CD4-positive, alpha-beta T cell (primary cell): ENCODE data around the gene FBXO45. TPM values are rescaled to one million over a fixed set of nuclear protein-coding genes. Genes with fewer than 3 reads are reported as not detected.
"Not testable (repeated sequence)": the region's sequence is repeated elsewhere in the genome, so short reads cannot be mapped to it uniquely, and the experiment has no call there.

Experiments
- ATAC-seq: fragments of 200-7000 bp; cut with Tn5 transposase; one replicate; pipeline ENCODE4 v1.10.0; 2022; ENCODE audit warnings: mild to moderate bottlenecking; ENCODE audit not compliant: poor library complexity
- CTCF ChIA-PET: fragments of 350-600 bp; sonication (Branson Sonifier 250); formaldehyde crosslinking; loops from one replicate; lab custom pipeline; 2021; ENCODE audit warnings: antibody characterized with exemption, inconsistent platforms; lab: Charles Lee
- POLR2A ChIA-PET: fragments of 350-600 bp; sonication (Branson Sonifier 250); formaldehyde crosslinking; loops from one replicate; lab custom pipeline; 2021; ENCODE audit warnings: antibody characterized with exemption, inconsistent platforms; lab: Charles Lee
- DNase-seq, 14 experiments: peaks; one replicate each; pipeline ENCODE4 v3.0.0-alpha.2; 2013 to 2020; ENCODE audit warnings: mixed read lengths in 2 of 14
- H3K27ac ChIP-seq, 2 donors: one replicate each; pipeline versions ENCODE4 v1.5.1 to v1.7.0; 2013; ENCODE audit warnings: low read length in 2 of 2, low read depth in 1 of 2, mild to moderate bottlenecking in 1 of 2
- H3K27me3 ChIP-seq, 2 experiments: 1 replicate in 1 of 2; 2 replicates in 1 of 2; pipeline versions ENCODE4 v1.6.1 to v1.7.0; 2013; ENCODE audit warnings: low read length in 2 of 2, control low read depth in 1 of 2, mild to moderate bottlenecking in 1 of 2, moderate library complexity in 1 of 2; ENCODE audit not compliant: insufficient read depth in 2 of 2, control insufficient read depth in 1 of 2
- H3K36me3 ChIP-seq: one replicate; pipeline ENCODE4 v1.6.1; 2013; ENCODE audit warnings: low read length, control low read depth; ENCODE audit not compliant: insufficient read depth
- H3K4me1 ChIP-seq: one replicate; pipeline ENCODE4 v1.6.1; 2013; ENCODE audit warnings: low read length, control low read depth; ENCODE audit not compliant: insufficient read depth
- H3K4me3 ChIP-seq: one replicate; pipeline ENCODE4 v1.5.1; 2013; ENCODE audit warnings: mild to moderate bottlenecking, low read length, moderate library complexity
- H3K9me3 ChIP-seq, 2 experiments: 1 replicate in 1 of 2; 2 replicates in 1 of 2; pipeline versions ENCODE4 v1.6.1 to v1.7.0; 2013; ENCODE audit warnings: low read length in 2 of 2, mild to moderate bottlenecking in 2 of 2, control low read depth in 1 of 2, moderate library complexity in 1 of 2; ENCODE audit not compliant: control insufficient read depth in 1 of 2, insufficient read depth in 1 of 2
- H3K27ac Mint-ChIP-seq: one replicate; pipeline ENCODE4 v1.8.0; 2020; ENCODE audit warnings: mixed read lengths
- H3K27me3 Mint-ChIP-seq: one replicate; pipeline ENCODE4 v1.8.0; 2021; ENCODE audit warnings: mixed read lengths
- H3K36me3 Mint-ChIP-seq: one replicate; pipeline ENCODE4 v1.8.0; 2021; ENCODE audit warnings: low read depth, mixed read lengths
- H3K4me1 Mint-ChIP-seq: one replicate; pipeline ENCODE4 v1.8.0; 2021; ENCODE audit warnings: low read depth, mixed read lengths
- H3K4me3 Mint-ChIP-seq: one replicate; pipeline ENCODE4 v1.8.0; 2020; ENCODE audit warnings: mild to moderate bottlenecking, mixed read lengths
- H3K9me3 Mint-ChIP-seq: one replicate; pipeline ENCODE4 v1.8.0; 2020; ENCODE audit warnings: mixed read lengths
- CTCF ChIP-seq: fragments of 200-600 bp; IDR thresholded peaks from one replicate; pipeline ENCODE4 v1.8.0; 2022; ENCODE audit warnings: antibody characterized with exemption, mild to moderate bottlenecking
- intact Hi-C, 2 experiments: fragments of 100-400 bp; cut with DNase I in 1 of 2; cut with micrococcal nuclease in 1 of 2; formaldehyde crosslinking; loops; one replicate each; pipeline versions ENCODE4 v1.15.1 to v1.9.0; 2023 to 2025; cut with DNase I, micrococcal nuclease
- total RNA-seq, 174 experiments: library from RNA in 2 of 174; stranded (reverse) in 2 of 174; gene quantifications; one replicate each; pipeline ENCODE4 v1.2.3 and lab custom pipeline; 2021 to 2026

Gene FBXO45
- total RNA-seq, 2 experiments from 2014 or later = 5.4 to 6.0 TPM

GRCh38 chr3:196617256-196617655, 48.8 kb downstream of the FBXO45 start:
- ChIA-PET POLR2A (interaction anchor here (1.1 kb wide), 1 partner anchor 15 kb away, joined by 9 read pairs; no protein-coding TSS in a partner anchor), CTCF (interaction anchor here (0.9 to 1.2 kb wide), 3 partner anchors 8 to 67 kb away, joined by 3 to 4 read pairs (median 4); no protein-coding TSS in a partner anchor)
- H3K4me3 ChIP-seq = no peak overlapping the region
- no peaks in the 10 kb centered on the region for H3K9me3 ChIP-seq
- no peaks in the 10 kb centered on the region for H3K36me3 Mint-ChIP-seq
- no peak for ATAC-seq
- H3K36me3 ChIP-seq = no peaks in the 10 kb centered on the region
- peaks cover 9% of the 10 kb centered on the region for H3K4me1 Mint-ChIP-seq
- intact Hi-C loops = no loop called here
- no peak for TF ChIP-seq CTCF
- H3K27me3 ChIP-seq = no peaks in the 10 kb centered on the region
- no peaks in the 10 kb centered on the region for H3K9me3 Mint-ChIP-seq
- no peak overlapping the region for H3K27ac ChIP-seq
- no peaks in the 10 kb centered on the region for H3K27me3 Mint-ChIP-seq
- H3K4me3 Mint-ChIP-seq = no peak overlapping the region
- no peak overlapping the region for H3K27ac Mint-ChIP-seq
- H3K4me1 ChIP-seq = peaks cover 12% of the 10 kb centered on the region
- no peak for DNase-seq

- H3K9me3 ChIP-seq = no peaks in the 10 kb centered on the region
- no peak overlapping the region for H3K27ac Mint-ChIP-seq
- no peak overlapping the region for H3K27ac ChIP-seq
- no peak overlapping the region for H3K4me3 Mint-ChIP-seq
- TF ChIP-seq CTCF = no peak
- ChIA-PET POLR2A (interaction anchor here (1.0 kb wide), 1 partner anchor 13 kb away, joined by 5 read pairs; no protein-coding TSS in a partner anchor), CTCF (interaction anchor here (0.7 kb wide), 1 partner anchor 359 kb away, joined by 3 read pairs; no protein-coding TSS in a partner anchor)
- H3K4me1 Mint-ChIP-seq = peaks cover 4% of the 10 kb centered on the region
- no peaks in the 10 kb centered on the region for H3K9me3 Mint-ChIP-seq
- intact Hi-C loops = no loop called here
- H3K36me3 ChIP-seq = no peaks in the 10 kb centered on the region
- no peak for ATAC-seq
- H3K27me3 Mint-ChIP-seq = no peaks in the 10 kb centered on the region
- H3K4me1 ChIP-seq = peaks cover 16% of the 10 kb centered on the region
- no peak for DNase-seq
- H3K4me3 ChIP-seq = no peak overlapping the region
- no peaks in the 10 kb centered on the region for H3K27me3 ChIP-seq
- H3K36me3 Mint-ChIP-seq = no peaks in the 10 kb centered on the region
These were observed 50.8 kb downstream of the FBXO45 start for GRCh38 chr3:196619223-196619622.

- H3K27me3 Mint-ChIP-seq, H3K27ac ChIP-seq, H3K9me3 Mint-ChIP-seq, DNase-seq, H3K9me3 ChIP-seq, H3K4me1 Mint-ChIP-seq, H3K36me3 ChIP-seq, H3K4me3 ChIP-seq, H3K36me3 Mint-ChIP-seq, ATAC-seq, intact Hi-C loops, H3K27ac Mint-ChIP-seq, H3K27me3 ChIP-seq, H3K4me3 Mint-ChIP-seq: not testable (repeated sequence)
- ChIA-PET POLR2A (interaction anchor here (1.0 kb wide), 1 partner anchor 12 kb away, joined by 5 read pairs; no protein-coding TSS in a partner anchor), CTCF (interaction anchor here (0.7 kb wide), 1 partner anchor 358 kb away, joined by 3 read pairs; no protein-coding TSS in a partner anchor)
- H3K4me1 ChIP-seq = peaks cover 20% of the 10 kb centered on the region
These were observed 51.2 kb downstream of the FBXO45 start for GRCh38 chr3:196619627-196620026.

GRCh38 chr3:196620161-196620604, 51.7 kb downstream of the FBXO45 start:
- intact Hi-C loops = no loop called here
- no peaks in the 10 kb centered on the region for H3K36me3 Mint-ChIP-seq
- H3K9me3 Mint-ChIP-seq = no peaks in the 10 kb centered on the region
- Histone ChIP-seq H3K36me3 (no peaks in the 10 kb centered on the region), H3K9me3 (no peaks in the 10 kb centered on the region), H3K4me1 (peaks cover 25% of the 10 kb centered on the region), H3K27ac (no peak overlapping the region), H3K27me3 (no peaks in the 10 kb centered on the region), H3K4me3 (no peak overlapping the region)
- H3K27ac Mint-ChIP-seq = no peak overlapping the region
- ChIA-PET POLR2A (no interaction called here), CTCF (no interaction called here)
- ATAC-seq (peak; percentile 32), DNase-seq (peak in 4 of 14 experiments; percentile 38 to 70 (median 62))
- H3K27me3 Mint-ChIP-seq = no peaks in the 10 kb centered on the region
- TF ChIP-seq CTCF = no peak
- H3K4me1 Mint-ChIP-seq = peaks cover 13% of the 10 kb centered on the region
- H3K4me3 Mint-ChIP-seq = no peak overlapping the region
